ENCODE data around the gene MRPL53. TPM values are rescaled to one million over a fixed set of nuclear protein-coding genes. Genes with fewer than 3 reads are reported as not detected.

MRPL53 gene
- total and polyA plus RNA-seq, 9 of the 15 experiments (the other 6 are each of a cell fraction or from before 2014, with no cell fraction given): 11.5 to 87.9 (median 41.1) TPM

- peak; percentile 78 for TF ChIP-seq PRDM10 (IDR thresholded peaks at IDR 0.05; ENCODE audit: partially characterized antibody)
- no peak for TF ChIP-seq BRD9 (IDR thresholded peaks at IDR 0.05; ENCODE audit: low read depth, partially characterized antibody)
- peak; percentile 88 for TF ChIP-seq TOE1 (IDR thresholded peaks at IDR 0.05; ENCODE audit: borderline replicate concordance)
- 0 out of 2 replicates have a peak, but pooled peaks have one; percentile 24 for TF ChIP-seq TOE1 (CRISPR knock-in tag; IDR thresholded peaks at IDR 0.05; ENCODE audit: borderline replicate concordance, low read depth)
- TF ChIP-seq XRCC3 (IDR thresholded peaks at IDR 0.05): no peak
- TF ChIP-seq ARNT (IDR thresholded peaks at IDR 0.05): peak; percentile 32 to 88; a peak in 3 of 4 replicates
- TF ChIP-seq ETS1 (conservative IDR thresholded peaks at IDR 0.05; ENCODE audit: control insufficient read depth, low read depth, low read length): peak; percentile 93
- 0 out of 2 replicates have a peak, but pooled peaks have one; percentile 51 for TF ChIP-seq HDAC6 (IDR thresholded peaks at IDR 0.05; ENCODE audit: low read depth, low read length)
- TF ChIP-seq FOXK2 (conservative IDR thresholded peaks at IDR 0.05 in 1 of 2, IDR thresholded peaks at IDR 0.05 in 1 of 2; ENCODE audit: low read depth in 2 of 2): peak; percentile 90 to 92
- TF ChIP-seq NRF1 (conservative IDR thresholded peaks at IDR 0.05 in 1 of 2, IDR thresholded peaks at IDR 0.05 in 1 of 2): peak; percentile 45 to 54; a peak in 3 of 4 replicates
- no peak for TF ChIP-seq TGIF2 (CRISPR knock-in tag; IDR thresholded peaks at IDR 0.05)
- peak; percentile 52; the same call in 1 of the 2 replicates for TF ChIP-seq TAF7 (tag; IDR thresholded peaks at IDR 0.05)
- TF ChIP-seq ZNF584 (CRISPR knock-in tag; IDR thresholded peaks at IDR 0.05; ENCODE audit: low read depth): 0 out of 2 replicates have a peak, but pooled peaks have one; percentile 43
- TF ChIP-seq TCF7 (IDR thresholded peaks at IDR 0.05; ENCODE audit: borderline replicate concordance): peak; percentile 91
- TF ChIP-seq POLR3A (IDR thresholded peaks at IDR 0.05; ENCODE audit: borderline replicate concordance, extremely low read depth, insufficient read depth, insufficient read length): no peak
- no peak for TF ChIP-seq FOXA1 (IDR thresholded peaks at IDR 0.05; ENCODE audit: borderline replicate concordance)
- TF ChIP-seq EWSR1 (IDR thresholded peaks at IDR 0.05; ENCODE audit: borderline replicate concordance, low read depth, partially characterized antibody): no peak
- peak in 1 of 2 experiments; percentile 60; a peak in 2 of 4 replicates for TF ChIP-seq RCOR1 (IDR thresholded peaks at IDR 0.05; ENCODE audit: borderline replicate concordance in 1 of 2, low read depth in 2 of 2, low read length in 2 of 2)
- peak; percentile 73 for TF ChIP-seq JUND (IDR thresholded peaks at IDR 0.05; ENCODE audit: borderline replicate concordance, low read depth, low read length)
- TF ChIP-seq JUND (tag; IDR thresholded peaks at IDR 0.05; ENCODE audit: borderline replicate concordance, low read depth, low read length): peak; percentile 74; the same call in 2 of the 3 replicates
- peak; percentile 6 for TF ChIP-seq ZFP36 (IDR thresholded peaks at IDR 0.05; ENCODE audit: low read depth, low read length, partially characterized antibody)
- peak; percentile 32 for TF ChIP-seq KDM5B (IDR thresholded peaks at IDR 0.05; ENCODE audit: insufficient replicate concordance, low read depth, low read length)
Measured at GRCh38 chr2:74454654-74455511, 17.6 kb downstream of the MRPL53 start, which contains the start of gene INO80B (continued).
